Islet precursor cell (in vitro differentiated cells): ENCODE data around the gene SORBS1.

Experiments used
- DNase-seq: peaks from one replicate; pipeline ENCODE4 v3.0.0-alpha.2; 2018

Gene SORBS1

DNA sequence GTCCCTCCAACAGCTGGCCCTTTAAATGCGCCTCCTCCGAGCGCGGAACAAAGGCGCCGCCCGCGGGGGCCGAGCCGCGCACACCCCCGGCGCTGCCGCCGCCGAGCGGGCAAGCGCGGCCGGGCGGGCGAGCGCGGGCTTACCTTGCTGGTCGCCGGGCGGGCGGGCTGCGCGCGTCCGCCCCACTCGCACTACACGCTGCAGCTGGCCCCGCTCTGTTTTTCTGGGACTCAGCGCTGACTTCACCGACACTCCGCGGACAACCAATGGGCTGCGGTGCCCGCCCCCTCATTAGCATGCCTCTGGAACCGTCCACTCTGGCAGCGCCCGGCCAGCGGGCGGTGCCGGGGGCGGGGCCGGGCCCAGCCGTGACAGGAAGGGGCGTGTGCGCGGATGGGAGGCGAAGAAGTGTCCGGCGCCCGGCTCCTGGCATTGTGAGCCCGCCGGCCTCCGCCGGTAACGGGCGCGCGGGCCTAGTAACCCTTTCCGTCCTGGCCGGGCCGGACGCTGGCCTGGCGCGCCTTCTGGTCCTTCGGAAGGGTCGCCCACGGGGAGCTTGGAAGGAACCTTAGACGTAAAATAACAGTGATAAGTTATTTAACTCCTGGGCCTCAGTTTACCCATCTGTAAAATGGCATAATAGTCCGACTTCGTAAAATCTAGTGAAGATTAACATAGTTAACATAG, at the start of gene SORBS1:
TSS of gene SORBS1 (minus strand) at position 195 of the 687 bp plus-strand sequence. CDS start 120,236 bp downstream, outside the sequence.
- peak; percentile 99 for DNase-seq

GRCh38 chr10:95610727-95611126, 49.6 kb upstream of the SORBS1 start:
- DNase-seq = no peak

DNA sequence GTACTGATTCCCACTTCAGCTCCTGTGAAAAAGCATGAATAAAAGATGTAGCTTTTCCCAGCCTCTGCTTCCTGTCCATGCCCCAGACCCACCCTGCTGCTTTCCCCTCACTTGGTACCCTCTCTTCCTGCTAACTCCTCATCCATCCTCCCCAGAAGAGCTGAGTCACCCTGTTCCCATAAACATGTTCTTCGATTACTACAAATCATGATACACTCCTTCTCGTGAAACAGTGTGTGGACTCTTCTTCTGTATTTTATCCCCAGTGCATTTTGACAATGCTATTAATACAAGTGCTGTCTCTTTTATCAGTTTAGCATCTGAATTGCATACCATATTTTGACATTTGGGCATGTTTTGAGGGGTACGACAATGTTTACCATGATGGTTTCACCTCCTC, 45.8 kb upstream of the SORBS1 start:
- no peak for DNase-seq

DNA sequence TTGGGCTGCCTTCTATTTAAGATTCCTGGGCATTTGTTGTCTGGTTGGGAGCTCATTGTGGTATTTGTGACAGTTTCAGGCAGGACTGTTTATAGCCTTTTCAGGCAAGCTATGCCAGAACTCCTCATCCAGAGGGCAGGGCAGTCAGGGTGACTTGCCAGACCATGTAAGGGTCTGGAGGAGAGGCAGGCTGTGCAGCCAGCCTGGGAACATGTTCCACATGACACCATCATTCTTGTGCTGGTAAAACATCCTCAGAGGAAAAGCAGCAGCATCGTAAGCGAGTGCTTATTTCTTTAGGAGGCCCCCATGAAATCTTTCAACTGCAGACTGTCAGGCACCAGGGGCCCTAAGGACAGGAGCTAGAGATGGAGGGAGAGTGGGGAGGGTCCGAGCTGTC, 44.0 kb upstream of the SORBS1 start:
- DNase-seq = peak; percentile 80

- DNase-seq = peak; percentile 81
Measured at GRCh38 chr10:95604630-95605029, 43.5 kb upstream of the SORBS1 start.

- no peak for DNase-seq
Measured at GRCh38 chr10:95602382-95602781, 41.2 kb upstream of the SORBS1 start.

DNA sequence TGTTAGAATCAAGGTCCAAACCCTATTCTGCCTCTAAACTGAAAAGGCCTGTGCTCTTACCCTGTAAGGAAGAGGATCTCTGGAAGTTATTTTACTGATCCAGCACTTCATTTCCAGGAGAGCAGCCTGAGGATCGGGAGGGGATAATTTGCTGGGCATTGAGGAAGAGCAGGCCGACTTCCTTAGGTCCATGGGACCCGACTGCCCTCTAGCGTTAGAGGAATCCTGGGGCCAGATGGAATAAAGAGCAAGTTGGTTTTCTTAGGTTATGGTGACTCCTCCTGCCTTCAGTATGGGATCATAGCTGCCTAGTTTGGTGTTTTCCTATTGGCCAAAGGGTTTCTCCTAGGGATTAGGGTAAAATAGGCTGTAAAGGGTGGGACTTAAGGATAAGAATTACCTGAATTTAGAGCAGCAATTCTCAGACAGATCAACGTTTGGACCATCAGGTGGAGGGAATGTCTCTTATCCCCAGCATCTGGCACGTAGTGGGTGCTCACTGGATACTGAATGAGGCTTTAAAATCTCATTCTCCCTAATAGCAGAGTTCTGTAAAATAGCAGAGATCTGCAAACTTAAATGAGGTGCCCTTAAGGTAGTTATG, 40.0 kb upstream of the SORBS1 start:
- peak; percentile 93 for DNase-seq

- DNase-seq = no peak
Measured at GRCh38 chr10:95600158-95600557, 39.0 kb upstream of the SORBS1 start.

DNA sequence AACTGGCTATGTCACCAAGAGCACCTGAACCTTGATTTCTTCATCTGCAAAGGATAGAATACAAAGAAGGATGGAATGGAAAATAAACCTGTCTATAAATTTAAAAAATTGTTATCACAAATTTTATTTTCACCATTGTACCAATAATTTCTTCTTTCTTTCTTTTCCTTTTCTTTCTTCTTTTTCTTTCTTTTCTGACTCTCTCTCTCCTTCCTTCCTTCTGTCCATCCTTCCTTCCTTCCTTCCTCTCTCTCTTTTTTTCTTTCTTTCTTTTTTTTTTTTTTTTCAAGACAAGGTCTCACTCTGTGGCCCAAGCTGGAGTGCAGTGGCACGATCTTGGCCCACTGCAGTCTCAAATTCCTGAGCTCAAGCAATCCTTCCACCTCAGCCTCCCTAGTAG, 36.6 kb upstream of the SORBS1 start:
- DNase-seq = no peak

DNA sequence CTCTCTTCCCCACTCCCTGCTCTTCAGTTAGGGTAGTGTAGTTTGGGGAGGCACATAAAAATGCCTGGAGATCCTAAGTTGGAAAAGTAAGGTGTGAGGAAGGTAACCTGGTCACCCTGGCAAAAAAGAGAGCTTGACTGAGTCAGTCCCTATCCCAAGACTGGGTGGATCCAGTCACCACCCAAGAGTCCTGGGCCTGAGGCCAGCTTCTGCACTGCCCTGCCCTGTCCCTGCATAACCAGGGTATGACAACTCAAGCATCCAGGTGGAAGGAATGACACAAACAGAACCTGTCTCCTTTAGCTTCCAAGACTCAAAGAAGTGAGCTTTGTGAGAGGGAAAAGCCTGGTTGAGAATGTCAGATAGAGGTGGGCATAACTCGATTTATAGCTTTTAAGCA, 26.9 kb upstream of the SORBS1 start:
- no peak for DNase-seq

DNA sequence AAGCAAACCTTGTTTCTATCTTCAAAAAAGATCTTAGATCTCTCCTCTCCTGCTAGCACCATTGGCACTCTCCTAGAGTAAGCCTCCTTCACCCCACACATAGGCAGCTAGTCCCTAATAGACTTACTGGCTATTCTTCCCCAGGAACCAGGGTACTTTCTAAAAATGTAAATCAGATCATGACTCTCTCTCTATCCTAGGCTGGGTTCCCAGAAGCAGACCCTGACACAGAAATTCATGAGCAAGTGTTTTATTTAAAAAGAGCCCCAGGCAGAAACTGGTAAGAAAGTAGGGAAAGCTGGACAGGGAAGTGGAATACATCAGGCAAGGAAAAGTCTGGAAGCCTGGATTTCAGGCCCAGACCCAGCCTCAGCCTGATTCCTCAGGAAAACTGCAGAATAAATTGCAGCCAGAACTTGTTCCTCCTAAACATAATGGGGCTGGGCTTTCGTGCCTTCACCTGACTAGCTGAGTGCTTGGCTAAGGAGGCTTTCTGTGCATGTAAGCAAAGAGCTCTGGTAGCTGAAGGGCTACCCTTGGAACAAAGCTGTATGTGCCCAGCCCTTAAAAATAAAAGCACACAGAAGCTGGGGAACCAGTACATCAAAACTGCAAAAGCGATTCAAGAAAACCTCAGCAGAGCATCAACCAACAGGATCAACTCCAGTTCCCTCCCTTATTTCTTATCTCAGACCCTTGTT, 18.8 kb upstream of the SORBS1 start:
- no peak for DNase-seq

- DNase-seq = no peak
Measured at GRCh38 chr10:95579292-95579691, 18.1 kb upstream of the SORBS1 start.

DNA sequence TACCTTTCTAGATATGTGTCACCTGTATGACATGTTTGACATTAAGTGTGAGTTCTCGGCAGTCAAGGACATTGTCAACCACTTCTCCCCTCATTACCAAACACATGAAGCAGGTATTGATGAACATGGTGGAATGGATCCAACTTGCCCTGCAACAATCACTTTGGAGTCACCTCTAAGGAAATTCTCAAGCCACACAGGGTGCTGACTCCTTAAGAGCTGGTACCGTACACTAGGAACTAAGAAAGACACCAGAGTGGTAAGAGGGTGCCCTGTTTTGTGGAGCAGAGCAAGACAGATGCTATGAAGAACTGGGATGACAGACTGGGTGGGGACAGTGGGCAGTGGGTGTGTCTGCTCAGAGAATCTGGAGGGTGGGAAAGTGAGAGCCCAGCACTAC, 17.4 kb upstream of the SORBS1 start:
- no peak for DNase-seq

DNA sequence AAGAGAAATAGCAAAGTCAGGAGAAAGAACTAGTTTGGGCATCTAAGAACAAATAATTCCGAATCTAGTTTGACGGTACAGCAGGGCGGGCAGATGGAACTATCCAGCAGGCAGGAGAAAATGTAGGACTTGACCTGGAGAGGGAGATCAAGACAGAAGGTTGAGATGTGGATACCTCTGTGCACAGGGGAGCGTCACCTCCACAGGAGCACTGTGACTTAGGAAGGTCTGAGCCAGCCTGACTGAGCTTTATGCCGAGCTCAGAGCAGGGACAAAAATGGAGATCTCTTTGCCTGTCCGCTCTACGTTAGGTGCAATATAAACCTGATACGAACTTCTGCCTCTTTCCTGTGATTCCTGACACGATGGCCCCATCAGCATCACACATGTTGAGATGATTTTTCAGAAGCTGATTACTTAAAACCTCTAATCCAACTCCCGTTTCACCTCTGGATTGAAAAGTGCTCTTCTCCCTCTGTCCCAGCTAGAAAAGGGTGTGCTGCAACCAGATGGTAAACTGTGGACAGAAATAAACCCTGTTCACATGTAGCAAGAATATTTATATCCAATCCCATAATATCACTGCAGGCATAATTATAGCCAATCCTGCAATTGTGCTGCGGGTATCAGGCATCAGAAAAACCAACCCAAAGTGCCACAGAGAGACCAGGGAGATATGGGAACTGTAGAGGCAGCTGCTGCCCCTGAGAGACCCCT, 13.6 kb upstream of the SORBS1 start:
- no peak for DNase-seq

DNA sequence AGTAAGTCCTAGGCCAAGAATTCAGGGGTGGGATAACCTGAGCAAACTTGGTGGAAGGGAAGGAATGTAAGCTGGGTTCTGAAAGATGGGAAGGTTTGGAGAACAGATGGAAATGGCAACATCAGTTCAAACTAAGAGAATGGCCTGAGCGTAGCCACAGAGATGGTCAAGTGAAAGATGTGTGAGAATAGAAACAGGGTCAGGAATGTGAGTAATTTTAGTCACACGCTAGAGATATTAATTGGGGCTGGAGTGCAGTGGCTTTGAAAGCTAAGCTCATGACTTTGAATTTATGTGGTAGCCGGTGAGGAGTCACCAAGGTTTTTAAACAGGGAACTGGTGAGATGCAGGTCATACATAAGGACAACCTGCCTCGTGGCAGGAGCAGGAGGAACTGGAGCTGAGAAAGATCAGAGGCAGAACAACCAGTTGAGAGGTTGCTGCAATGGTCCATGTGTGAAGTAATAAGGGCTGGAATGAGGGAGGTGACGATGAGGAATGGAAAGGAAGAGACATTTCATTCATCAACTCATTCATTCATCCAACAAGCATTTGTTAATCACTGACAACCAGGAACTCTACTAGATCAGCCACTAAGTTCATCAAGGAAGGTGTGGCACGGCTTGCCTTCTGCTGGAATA, 12.9 kb upstream of the SORBS1 start:
- no peak for DNase-seq

DNA sequence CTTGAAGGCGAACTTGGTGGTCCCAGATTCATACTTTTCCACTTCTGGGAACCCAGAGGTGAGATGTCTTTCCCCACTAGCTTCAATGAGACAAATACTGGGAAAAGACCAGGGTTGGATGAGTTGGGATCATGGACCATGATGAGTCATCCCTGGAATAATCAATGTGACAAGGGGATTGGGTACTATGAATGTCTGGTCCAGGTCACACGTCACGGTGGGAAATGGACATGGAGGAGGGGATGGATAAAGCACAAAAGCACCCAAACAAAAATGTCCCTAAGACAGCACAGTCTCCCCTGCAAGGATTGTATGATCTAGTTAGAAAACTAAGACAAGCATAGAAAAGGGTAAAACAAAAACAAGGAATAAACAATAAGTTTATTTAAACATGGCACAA, 12.4 kb upstream of the SORBS1 start:
- no peak for DNase-seq

GRCh38 chr10:95572131-95572820, 11.1 kb upstream of the SORBS1 start:
- no peak for DNase-seq

DNA sequence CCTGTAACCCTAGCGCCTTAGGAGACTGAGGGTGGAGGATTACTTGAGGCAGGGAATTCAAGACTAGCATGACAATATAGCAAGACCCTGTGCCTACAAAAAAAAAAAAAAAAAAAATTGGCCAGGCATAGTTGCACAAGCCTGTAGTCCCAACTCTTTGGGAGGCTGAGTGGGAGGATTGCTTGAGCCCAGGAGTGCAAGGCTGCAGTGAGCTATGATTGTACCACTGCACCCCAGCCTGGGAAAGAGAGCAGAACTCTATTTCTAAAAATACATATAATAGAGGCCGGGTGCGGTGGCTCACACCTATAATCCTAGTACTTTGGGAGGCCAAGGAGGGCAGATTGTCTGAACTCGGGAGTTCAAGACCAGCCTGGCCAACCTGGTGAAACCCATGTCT, 10.2 kb upstream of the SORBS1 start:
- DNase-seq = no peak

- no peak for DNase-seq
Measured at GRCh38 chr10:95569368-95569767, 8.2 kb upstream of the SORBS1 start.

GRCh38 chr10:95567903-95568630, 6.9 kb upstream of the SORBS1 start:
- no peak for DNase-seq

GRCh38 chr10:95566136-95566535, 5.0 kb upstream of the SORBS1 start:
- DNase-seq = no peak

- DNase-seq = no peak
Measured at GRCh38 chr10:95565336-95565735, 4.2 kb upstream of the SORBS1 start.
